ENCODE data around the gene FLOT1. TPM values are rescaled to one million over a fixed set of nuclear protein-coding genes. Genes with fewer than 3 reads are reported as not detected.
A peak's percentile ranks its signal among the peaks of the same experiment; 100 is the strongest.

FLOT1 gene
- total and polyA plus RNA-seq, 2 of the 13 experiments (the other 11 are each of a cell fraction or from before 2014, with no cell fraction given), result 82.3 to 130 TPM

DNA sequence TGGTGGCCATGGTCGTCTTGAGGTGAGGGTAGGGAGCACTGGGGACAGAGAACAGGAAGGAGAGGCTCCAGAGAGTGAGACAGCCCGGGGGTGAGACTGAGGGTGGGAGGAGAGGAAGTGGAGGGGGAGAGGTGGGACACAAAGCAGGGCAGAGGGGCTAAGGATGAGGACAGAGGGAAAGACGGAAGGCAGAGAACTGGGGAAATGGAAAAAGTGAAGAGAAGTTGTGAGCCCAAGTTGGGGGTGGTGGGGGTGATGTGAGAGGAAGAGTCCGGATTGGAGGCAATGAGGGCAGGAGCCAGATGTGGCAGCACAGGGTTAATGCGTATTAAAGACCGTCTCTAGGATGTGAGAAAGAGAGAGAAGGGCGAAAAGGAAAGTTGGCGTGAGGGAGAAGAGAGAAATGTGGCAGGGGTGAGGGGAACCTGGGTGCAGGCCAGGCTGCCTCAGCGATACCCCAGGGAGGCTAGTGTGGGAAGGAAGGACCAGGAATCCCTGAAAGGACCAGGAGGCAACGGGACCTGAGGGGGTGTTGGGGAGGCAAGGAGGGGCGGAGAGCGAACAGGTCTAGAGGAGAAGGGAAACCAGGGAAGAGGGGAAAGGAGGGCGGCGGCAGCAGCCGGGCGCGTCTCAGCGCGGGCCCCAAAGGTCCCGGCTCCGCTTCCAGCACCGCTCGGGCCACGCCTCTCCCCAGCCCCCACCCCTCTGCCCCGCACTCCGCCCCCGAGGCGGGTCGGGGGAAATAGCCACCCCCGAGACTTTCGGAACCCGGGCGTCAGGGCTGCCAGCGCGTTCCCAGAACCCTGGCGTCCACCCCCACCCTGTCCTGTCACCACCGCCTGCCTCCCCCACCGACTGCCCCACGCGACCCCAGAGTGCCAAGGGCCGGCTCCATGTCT, 56.2 kb downstream of the FLOT1 start, which contains the start of gene PPP1R18:
TSS of gene PPP1R18 (minus strand) at position 637 of the 899 bp plus-strand sequence. CDS start at position 10, 627 bp downstream.
- Histone ChIP-seq H3K27me3 (ENCODE audit: control insufficient read depth in 1 of 2, insufficient read depth in 2 of 2, low read length in 2 of 2) (no peaks in the 10 kb centered on the region), H3K9ac (ENCODE audit: insufficient read depth, low read depth, low read length) (peak within 1 kb of the TSS; percentile 65), H4K20me1 (ENCODE audit: insufficient read depth, low read length) (no peaks in the 10 kb centered on the region), H3K36me3 (replicated peaks in 1 of 2; ENCODE audit: control insufficient read depth in 1 of 2, insufficient read depth in 2 of 2, low read length in 2 of 2) (no peaks in the 10 kb centered on the region), H3K4me1 (ENCODE audit: insufficient read depth, low read length) (peaks cover 75% of the 10 kb centered on the region), H3K79me2 (ENCODE audit: insufficient read depth, low read length) (no peaks in the 10 kb centered on the region), H3K4me3 (replicated peaks in 1 of 3; ENCODE audit: insufficient read depth in 1 of 3, low read depth in 2 of 3, low read length in 3 of 3) (peak within 1 kb of the TSS; percentile 77 to 84 (median 81)), H2AFZ (ENCODE audit: low read length) (no peak within 1 kb of the TSS), H3K9me3 (ENCODE audit: low read length) (no peaks in the 10 kb centered on the region), H3K4me2 (ENCODE audit: low read depth, low read length) (peak within 1 kb of the TSS; percentile 84), H3K27ac (ENCODE audit: extremely low read length, insufficient read depth, low read length) (peak within 1 kb of the TSS; percentile 43)
- 27% methylated on average over 23 of the region's 41 CpGs for WGBS (ENCODE audit: low lambda C conversion rate)
- intact Hi-C loops (cut with micrococcal nuclease; ENCODE audit: unreplicated experiment) (no loop called here), in situ Hi-C loops (cut with HindIII; ENCODE audit: extremely low pct_ligation_motif_present, low pct_unique_long_range_greater_than_20kb) (loop anchor here (25.0 kb wide), 1 partner anchor 401 kb away; no protein-coding TSS in a partner anchor)
- FAIRE-seq (no peak), ATAC-seq (peak; percentile 45), DNase-seq (ENCODE audit: low spot score) (no peak)
- POLR2A ChIA-PET, result interaction anchor here (1.2 kb wide), 1 partner anchor 9 kb away, joined by 3 read pairs; no protein-coding TSS in a partner anchor
- CTCF ChIA-PET (ENCODE audit: low intra/inter-chr PET ratio, low total read pairs), result interaction anchor here (1.0 kb wide), 1 partner anchor 36 kb away, joined by 4 read pairs; no protein-coding TSS in a partner anchor
- no TSS peak for BruUV-seq (replicated peaks)
- peak; percentile 35; the same call in 1 of the 2 replicates for TF ChIP-seq HOXA5 (CRISPR knock-in tag; IDR thresholded peaks at IDR 0.05)
- 0 out of 2 replicates have a peak, but pooled peaks have one; percentile 8 for TF ChIP-seq FLYWCH1 (CRISPR knock-in tag; IDR thresholded peaks at IDR 0.05)
- TF ChIP-seq, protein P1, sequence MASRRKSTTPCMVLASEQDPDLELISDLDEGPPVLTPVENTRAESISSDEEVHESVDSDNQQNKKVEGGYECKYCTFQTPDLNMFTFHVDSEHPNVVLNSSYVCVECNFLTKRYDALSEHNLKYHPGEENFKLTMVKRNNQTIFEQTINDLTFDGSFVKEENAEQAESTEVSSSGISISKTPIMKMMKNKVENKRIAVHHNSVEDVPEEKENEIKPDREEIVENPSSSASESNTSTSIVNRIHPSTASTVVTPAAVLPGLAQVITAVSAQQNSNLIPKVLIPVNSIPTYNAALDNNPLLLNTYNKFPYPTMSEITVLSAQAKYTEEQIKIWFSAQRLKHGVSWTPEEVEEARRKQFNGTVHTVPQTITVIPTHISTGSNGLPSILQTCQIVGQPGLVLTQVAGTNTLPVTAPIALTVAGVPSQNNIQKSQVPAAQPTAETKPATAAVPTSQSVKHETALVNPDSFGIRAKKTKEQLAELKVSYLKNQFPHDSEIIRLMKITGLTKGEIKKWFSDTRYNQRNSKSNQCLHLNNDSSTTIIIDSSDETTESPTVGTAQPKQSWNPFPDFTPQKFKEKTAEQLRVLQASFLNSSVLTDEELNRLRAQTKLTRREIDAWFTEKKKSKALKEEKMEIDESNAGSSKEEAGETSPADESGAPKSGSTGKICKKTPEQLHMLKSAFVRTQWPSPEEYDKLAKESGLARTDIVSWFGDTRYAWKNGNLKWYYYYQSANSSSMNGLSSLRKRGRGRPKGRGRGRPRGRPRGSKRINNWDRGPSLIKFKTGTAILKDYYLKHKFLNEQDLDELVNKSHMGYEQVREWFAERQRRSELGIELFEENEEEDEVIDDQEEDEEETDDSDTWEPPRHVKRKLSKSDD (CRISPR knock-in tag; IDR thresholded peaks at IDR 0.05; ENCODE audit: low read depth), result no peak
- TF ChIP-seq ZMYM3 (CRISPR knock-in tag; IDR thresholded peaks at IDR 0.05), result 0 out of 2 replicates have a peak, but pooled peaks have one; percentile 5
- no peak for TF ChIP-seq MXI1 (IDR thresholded peaks at IDR 0.05; ENCODE audit: borderline replicate concordance, low read depth, low read length)
- TF ChIP-seq ZNF431 (CRISPR knock-in tag; IDR thresholded peaks at IDR 0.05; ENCODE audit: borderline replicate concordance, low read depth), result 0 out of 2 replicates have a peak, but pooled peaks have one; percentile 32
- TF ChIP-seq FOSL2 (CRISPR knock-in tag; IDR thresholded peaks at IDR 0.05), result 0 out of 2 replicates have a peak, but pooled peaks have one; percentile 5
- no peak for TF ChIP-seq NONO (IDR thresholded peaks at IDR 0.05)
- peak; percentile 46; the same call in 1 of the 2 replicates for TF ChIP-seq NONO (CRISPR knock-in tag; conservative IDR thresholded peaks at IDR 0.05)
- TF ChIP-seq, protein P2, sequence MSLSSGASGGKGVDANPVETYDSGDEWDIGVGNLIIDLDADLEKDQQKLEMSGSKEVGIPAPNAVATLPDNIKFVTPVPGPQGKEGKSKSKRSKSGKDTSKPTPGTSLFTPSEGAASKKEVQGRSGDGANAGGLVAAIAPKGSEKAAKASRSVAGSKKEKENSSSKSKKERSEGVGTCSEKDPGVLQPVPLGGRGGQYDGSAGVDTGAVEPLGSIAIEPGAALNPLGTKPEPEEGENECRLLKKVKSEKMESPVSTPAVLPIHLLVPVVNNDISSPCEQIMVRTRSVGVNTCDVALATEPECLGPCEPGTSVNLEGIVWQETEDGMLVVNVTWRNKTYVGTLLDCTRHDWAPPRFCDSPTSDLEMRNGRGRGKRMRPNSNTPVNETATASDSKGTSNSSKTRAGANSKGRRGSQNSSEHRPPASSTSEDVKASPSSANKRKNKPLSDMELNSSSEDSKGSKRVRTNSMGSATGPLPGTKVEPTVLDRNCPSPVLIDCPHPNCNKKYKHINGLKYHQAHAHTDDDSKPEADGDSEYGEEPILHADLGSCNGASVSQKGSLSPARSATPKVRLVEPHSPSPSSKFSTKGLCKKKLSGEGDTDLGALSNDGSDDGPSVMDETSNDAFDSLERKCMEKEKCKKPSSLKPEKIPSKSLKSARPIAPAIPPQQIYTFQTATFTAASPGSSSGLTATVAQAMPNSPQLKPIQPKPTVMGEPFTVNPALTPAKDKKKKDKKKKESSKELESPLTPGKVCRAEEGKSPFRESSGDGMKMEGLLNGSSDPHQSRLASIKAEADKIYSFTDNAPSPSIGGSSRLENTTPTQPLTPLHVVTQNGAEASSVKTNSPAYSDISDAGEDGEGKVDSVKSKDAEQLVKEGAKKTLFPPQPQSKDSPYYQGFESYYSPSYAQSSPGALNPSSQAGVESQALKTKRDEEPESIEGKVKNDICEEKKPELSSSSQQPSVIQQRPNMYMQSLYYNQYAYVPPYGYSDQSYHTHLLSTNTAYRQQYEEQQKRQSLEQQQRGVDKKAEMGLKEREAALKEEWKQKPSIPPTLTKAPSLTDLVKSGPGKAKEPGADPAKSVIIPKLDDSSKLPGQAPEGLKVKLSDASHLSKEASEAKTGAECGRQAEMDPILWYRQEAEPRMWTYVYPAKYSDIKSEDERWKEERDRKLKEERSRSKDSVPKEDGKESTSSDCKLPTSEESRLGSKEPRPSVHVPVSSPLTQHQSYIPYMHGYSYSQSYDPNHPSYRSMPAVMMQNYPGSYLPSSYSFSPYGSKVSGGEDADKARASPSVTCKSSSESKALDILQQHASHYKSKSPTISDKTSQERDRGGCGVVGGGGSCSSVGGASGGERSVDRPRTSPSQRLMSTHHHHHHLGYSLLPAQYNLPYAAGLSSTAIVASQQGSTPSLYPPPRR (CRISPR knock-in tag; IDR thresholded peaks at IDR 0.05; ENCODE audit: borderline replicate concordance), result 0 out of 2 replicates have a peak, but pooled peaks have one; percentile 42
- peak; percentile 40; the same call in 1 of the 2 replicates for TF ChIP-seq ZNF230 (CRISPR knock-in tag; IDR thresholded peaks at IDR 0.05)
- TF ChIP-seq JUNB (CRISPR knock-in tag; IDR thresholded peaks at IDR 0.05; ENCODE audit: borderline replicate concordance), result 0 out of 2 replicates have a peak, but pooled peaks have one; percentile 43
- TF ChIP-seq SP4 (CRISPR knock-in tag; IDR thresholded peaks at IDR 0.05), result 0 out of 2 replicates have a peak, but pooled peaks have one; percentile 5
- peak; percentile 31; the same call in 1 of the 2 replicates for TF ChIP-seq ZNF441 (CRISPR knock-in tag; IDR thresholded peaks at IDR 0.05; ENCODE audit: borderline replicate concordance)
- 0 out of 2 replicates have a peak, but pooled peaks have one; percentile 72 for TF ChIP-seq ZNF572 (CRISPR knock-in tag; IDR thresholded peaks at IDR 0.05)
